Activated naive CD4-positive, alpha-beta T cell (primary cell): Measurements from ENCODE around the gene WDFY2.
A peak's percentile ranks its signal among the peaks of the same experiment; 100 is the strongest.

Experiments
- DNase-seq, 4 experiments: peaks; one replicate each; lab custom pipeline; 2025; lab: John Stamatoyannopoulos, UW

The WDFY2 gene

GRCh38 chr13:51601601-51602565 is 17.6 kb downstream of the WDFY2 start:
- no peak for DNase-seq

- DNase-seq = no peak
Measured at GRCh38 chr13:51603716-51604115, 19.5 kb downstream of the WDFY2 start.

- no peak for DNase-seq
Measured at GRCh38 chr13:51605698-51606097, 21.4 kb downstream of the WDFY2 start.

- no peak for DNase-seq
Measured at GRCh38 chr13:51607165-51607564, 22.9 kb downstream of the WDFY2 start.

GRCh38 chr13:51608857-51609406 is 24.7 kb downstream of the WDFY2 start:
- no peak for DNase-seq

GRCh38 chr13:51612867-51613266 is 28.6 kb downstream of the WDFY2 start:
- no peak for DNase-seq

GRCh38 chr13:51613535-51613934 is 29.3 kb downstream of the WDFY2 start:
- no peak for DNase-seq

GRCh38 chr13:51614350-51614786 is 30.1 kb downstream of the WDFY2 start:
- peak in 2 of 4 experiments; percentile 4 to 13 for DNase-seq

GRCh38 chr13:51618626-51619025 is 34.4 kb downstream of the WDFY2 start:
- DNase-seq = no peak

GRCh38 chr13:51619614-51620013 is 35.4 kb downstream of the WDFY2 start:
- no peak for DNase-seq

- no peak for DNase-seq
Measured at GRCh38 chr13:51620165-51620983, 36.1 kb downstream of the WDFY2 start.

- DNase-seq = no peak
Measured at GRCh38 chr13:51621602-51622001, 37.3 kb downstream of the WDFY2 start.

GRCh38 chr13:51623473-51623872 is 39.2 kb downstream of the WDFY2 start:
- no peak for DNase-seq

- no peak for DNase-seq
Measured at GRCh38 chr13:51624207-51624606, 39.9 kb downstream of the WDFY2 start.

- DNase-seq = no peak
Measured at GRCh38 chr13:51624695-51625345, 40.6 kb downstream of the WDFY2 start.

GRCh38 chr13:51625555-51626345 is 41.5 kb downstream of the WDFY2 start:
- no peak for DNase-seq

- no peak for DNase-seq
Measured at GRCh38 chr13:51626749-51627148, 42.5 kb downstream of the WDFY2 start.

GRCh38 chr13:51628059-51628852 is 44.0 kb downstream of the WDFY2 start:
- no peak for DNase-seq

- no peak for DNase-seq
Measured at GRCh38 chr13:51629491-51630287, 45.4 kb downstream of the WDFY2 start.

GRCh38 chr13:51630288-51630615 is 46.0 kb downstream of the WDFY2 start:
- DNase-seq = no peak
